Heart left ventricle (tissue), 16 donors: ENCODE measurements around the gene RHO. TPM values are rescaled to one million over a fixed set of nuclear protein-coding genes. Genes with fewer than 3 reads are reported as not detected.

Experiments used
- ATAC-seq, 4 donors: fragments of 200-7000 bp; cut with Tn5 transposase; one replicate each; pipeline ENCODE4 v1.9.1; 2020 to 2022; ENCODE audit warnings: moderate library complexity in 4 of 4, mild to moderate bottlenecking in 3 of 4, moderate number of reproducible peaks in 1 of 4
- DNase-seq, 5 donors: peaks; one replicate each; pipeline ENCODE4 v3.0.0-alpha.2; 2020
- H3K27ac ChIP-seq, 12 donors: fragments of 200-600 bp; sonication (generic) in 4 of 12; one replicate each; pipeline versions ENCODE4 v1.5.0 to v1.8.0; 2016 to 2022; ENCODE audit warnings: mild to moderate bottlenecking in 2 of 12
- H3K27me3 ChIP-seq, 9 donors: fragments of 200-600 bp; sonication (generic) in 2 of 9; one replicate each; pipeline versions ENCODE4 v1.5.1 to v1.8.0; 2016 to 2022; ENCODE audit warnings: mild to moderate bottlenecking in 3 of 9
- H3K36me3 ChIP-seq, 9 donors: fragments of 200-600 bp; sonication (generic) in 2 of 9; one replicate each; pipeline versions ENCODE4 v1.5.0 to v1.8.0; 2018 to 2022; ENCODE audit warnings: mild to moderate bottlenecking in 2 of 9
- H3K4me1 ChIP-seq, 12 donors: fragments of 200-600 bp; sonication (generic) in 4 of 12; one replicate each; pipeline versions ENCODE4 v1.5.0 to v1.8.0; 2016 to 2022; ENCODE audit warnings: mild to moderate bottlenecking in 3 of 12
- H3K4me3 ChIP-seq, 12 donors: fragments of 200-600 bp; sonication (generic) in 4 of 12; one replicate each; pipeline versions ENCODE4 v1.5.0 to v1.8.0; 2017 to 2022; ENCODE audit warnings: mild to moderate bottlenecking in 9 of 12, moderate library complexity in 4 of 12
- H3K9me3 ChIP-seq, 12 donors: fragments of 200-600 bp; sonication (generic) in 4 of 12; one replicate each; pipeline versions ENCODE4 v1.5.0 to v1.8.0; 2016 to 2022; ENCODE audit warnings: mild to moderate bottlenecking in 1 of 12
- POLR2A ChIP-seq, 2 donors: fragments of 450-650 bp; IDR thresholded peaks; one replicate each; pipeline ENCODE4 v1.6.1; 2017; ENCODE audit warnings: antibody characterized with exemption in 2 of 2, mild to moderate bottlenecking in 2 of 2, moderate library complexity in 2 of 2
- WGBS, 4 donors: extraction: QIAGEN DNeasy Blood & Tissue Kit in 2 of 4; methylation state at CpG; one replicate each; pipeline versions ENCODE4 v1.1.5 to v1.1.7; 2013 to 2018; 5-methylcytosine and 5-hydroxymethylcytosine counted together
- intact Hi-C, 10 donors: fragments of 100-400 bp; cut with DNase I; formaldehyde crosslinking; loops; one replicate each; pipeline versions ENCODE4 v1.11.1 to v1.14.2; 2022
- polyA plus RNA-seq, 2 donors: library from polyadenylated mRNA; stranded (reverse); fragments of 200-250 nt; gene quantifications; one replicate each; pipeline ENCODE4 v1.2.3, GENCODE V29; 2013
- total RNA-seq, 9 donors: library from RNA; depleted of rRNA in 2 of 9; stranded (reverse); fragments of >200 nt in 2 of 9; fragmentation: NEBNext Ultra II Directional in 3 of 9; extraction: Animal tissue kit (Norgen Biotek cat#: 25700) in 3 of 9; gene quantifications; one replicate each; pipeline versions ENCODE4 v1.1.0 to v1.2.4, GENCODE V29; 2016 to 2023
- TF ChIP-seq, protein P1 (sequence below), 12 donors: fragments of 200-600 bp; sonication (generic) in 4 of 12; IDR thresholded peaks; one replicate each; pipeline versions ENCODE4 v1.5.0 to v1.8.0; 2018 to 2022; ENCODE audit warnings: antibody characterized with exemption in 12 of 12, mild to moderate bottlenecking in 5 of 12
- donor health status: ischemic (EF 13 %, LVEDD 7.1; RV severe dilation, severe dysfunction).
- donor health status: healthy with polysubstance abuse.
- donor health status: DM: no; HTN: yes; CAD: no.
- donor health status: DM: no; HTN: no; CAD: no.
- donor health status: ischemic (EF 25% LVEDD 6.9; RV normal size, moderate dysfunction).
- donor health status: ischemic (EF 25% LVEDD 5.7; RV mildly dilated, moderate dysfunction).
- donor health status: healthy.
- donor health status: DM: yes; HTN: yes; CAD: no.
- donor health status: ischemic (EF 35%, LVEDD 5.7; RV mildly dilated, moderate dysfunction).
- donor health status: nonischemic (EF 11% LVEDD 7.7; RV severe dilation, severe dysfunction).
- donor health status: DM: yes; HTN: yes; CAD: no.
- donor health status: PGD.
- donor health status: ischemic (EF 29% LVEDD 5.4; RV normal size, mild dysfunction).
- donor health status: nonischemic (EF 23%, LVEDD 6.1; RV moderate dilation, normal function).

The RHO gene
- total and polyA plus RNA-seq, 11 donors = 0.08 TPM; not detected in 10

DNA sequence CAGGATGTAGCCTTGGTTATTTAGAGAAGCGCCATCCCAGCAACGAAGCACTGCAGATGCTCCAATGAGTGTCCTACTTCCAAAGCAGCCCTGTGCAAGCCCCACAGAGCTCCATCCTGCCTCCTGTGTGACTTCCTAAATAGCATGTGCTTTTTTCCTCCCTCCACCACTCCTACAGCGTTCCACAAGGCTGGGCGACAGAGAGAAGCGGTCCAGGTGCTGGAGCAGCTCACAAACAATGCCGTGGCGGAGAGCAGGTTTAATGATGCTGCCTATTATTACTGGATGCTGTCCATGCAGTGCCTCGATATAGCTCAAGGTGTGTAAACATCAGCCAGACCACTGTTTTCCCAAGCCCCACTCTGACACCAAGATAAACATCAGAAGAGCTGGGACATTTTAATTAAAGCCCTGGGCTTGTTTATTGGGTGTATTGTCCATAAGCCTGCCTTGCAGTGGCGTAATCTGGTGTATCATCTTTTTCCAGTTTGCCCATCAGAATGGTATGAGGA lies 22.2 kb upstream of the RHO start:
- Histone ChIP-seq H3K4me1 (peaks cover 4 to 76% (median 39%) of the 10 kb centered on the region in 12 donors), H3K27ac (no peak overlapping the region), H3K4me3 (no peak overlapping the region), H3K27me3 (no peaks in the 10 kb centered on the region), H3K9me3 (no peaks in the 10 kb centered on the region), H3K36me3 (peaks cover 0 to 45% (median 10%) of the 10 kb centered on the region in 9 donors)
- intact Hi-C loops = loop anchor here in 6 of 10 donors (5.0 to 10.0 kb wide), 3 partner anchors 46 to 119 kb away; no protein-coding TSS in a partner anchor
- WGBS, 4 donors = 65 to 79% (median 73%) methylated on average over 9 of the region's 9 CpGs
- ATAC-seq (no peak), DNase-seq (peak in 1 of 5 donors; percentile 25)
- TF ChIP-seq, protein P1, sequence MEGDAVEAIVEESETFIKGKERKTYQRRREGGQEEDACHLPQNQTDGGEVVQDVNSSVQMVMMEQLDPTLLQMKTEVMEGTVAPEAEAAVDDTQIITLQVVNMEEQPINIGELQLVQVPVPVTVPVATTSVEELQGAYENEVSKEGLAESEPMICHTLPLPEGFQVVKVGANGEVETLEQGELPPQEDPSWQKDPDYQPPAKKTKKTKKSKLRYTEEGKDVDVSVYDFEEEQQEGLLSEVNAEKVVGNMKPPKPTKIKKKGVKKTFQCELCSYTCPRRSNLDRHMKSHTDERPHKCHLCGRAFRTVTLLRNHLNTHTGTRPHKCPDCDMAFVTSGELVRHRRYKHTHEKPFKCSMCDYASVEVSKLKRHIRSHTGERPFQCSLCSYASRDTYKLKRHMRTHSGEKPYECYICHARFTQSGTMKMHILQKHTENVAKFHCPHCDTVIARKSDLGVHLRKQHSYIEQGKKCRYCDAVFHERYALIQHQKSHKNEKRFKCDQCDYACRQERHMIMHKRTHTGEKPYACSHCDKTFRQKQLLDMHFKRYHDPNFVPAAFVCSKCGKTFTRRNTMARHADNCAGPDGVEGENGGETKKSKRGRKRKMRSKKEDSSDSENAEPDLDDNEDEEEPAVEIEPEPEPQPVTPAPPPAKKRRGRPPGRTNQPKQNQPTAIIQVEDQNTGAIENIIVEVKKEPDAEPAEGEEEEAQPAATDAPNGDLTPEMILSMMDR (IDR thresholded peaks at IDR 0.05) = no peak
- TF ChIP-seq POLR2A (IDR thresholded peaks at IDR 0.05) = no peak

DNA sequence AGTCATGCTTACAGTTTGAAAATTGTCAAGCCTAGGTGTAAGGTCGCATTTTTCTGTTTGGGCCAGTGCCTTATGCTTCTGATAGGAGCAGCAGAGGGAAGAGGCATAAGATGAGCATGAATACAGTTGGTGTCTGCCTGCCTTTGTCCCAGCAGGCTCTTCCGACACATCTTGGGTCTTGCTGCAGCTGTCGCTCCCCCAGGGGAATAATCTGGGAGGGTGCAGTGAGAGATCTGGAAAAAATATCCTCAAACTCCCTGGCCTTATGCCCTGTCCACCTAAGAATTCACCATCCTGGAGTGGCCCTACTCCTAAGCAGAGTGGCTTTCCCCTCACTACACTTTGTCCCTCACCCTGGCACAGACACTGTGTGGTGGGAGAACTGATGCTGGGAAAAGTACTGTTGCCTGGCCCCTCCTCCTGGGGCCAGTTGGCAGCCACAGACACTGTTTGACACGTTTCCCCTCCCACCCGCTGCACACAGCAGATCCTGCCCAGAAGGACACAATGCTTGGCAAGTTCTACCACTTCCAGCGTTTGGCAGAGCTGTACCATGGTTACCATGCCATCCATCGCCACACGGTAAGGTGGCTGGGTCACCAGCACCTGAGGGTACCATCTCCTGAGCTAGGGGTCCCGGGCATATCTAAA lies 21.1 kb upstream of the RHO start:
- intact Hi-C loops = loop anchor here in 6 of 10 donors (5.0 to 10.0 kb wide), 3 partner anchors 45 to 117 kb away; no protein-coding TSS in a partner anchor
- ATAC-seq (peak; percentile 76 to 82 (median 78)), DNase-seq (peak; percentile 50 to 72 (median 62))
- no peak overlapping the region for H3K4me3 ChIP-seq
- no peaks in the 10 kb centered on the region for H3K9me3 ChIP-seq
- 31 to 50% (median 42%) methylated on average over 7 to 9 of the region's 9 CpGs for WGBS, 4 donors
- peaks cover 0 to 54% (median 11%) of the 10 kb centered on the region in 9 donors for H3K36me3 ChIP-seq
- no peaks in the 10 kb centered on the region for H3K27me3 ChIP-seq
- H3K4me1 ChIP-seq = peaks cover 0 to 69% (median 31%) of the 10 kb centered on the region in 12 donors
- TF ChIP-seq POLR2A (IDR thresholded peaks at IDR 0.05) = no peak
- peak overlapping the region in 6 of 12 donors; percentile 11 to 34 (median 15) for H3K27ac ChIP-seq

DNA sequence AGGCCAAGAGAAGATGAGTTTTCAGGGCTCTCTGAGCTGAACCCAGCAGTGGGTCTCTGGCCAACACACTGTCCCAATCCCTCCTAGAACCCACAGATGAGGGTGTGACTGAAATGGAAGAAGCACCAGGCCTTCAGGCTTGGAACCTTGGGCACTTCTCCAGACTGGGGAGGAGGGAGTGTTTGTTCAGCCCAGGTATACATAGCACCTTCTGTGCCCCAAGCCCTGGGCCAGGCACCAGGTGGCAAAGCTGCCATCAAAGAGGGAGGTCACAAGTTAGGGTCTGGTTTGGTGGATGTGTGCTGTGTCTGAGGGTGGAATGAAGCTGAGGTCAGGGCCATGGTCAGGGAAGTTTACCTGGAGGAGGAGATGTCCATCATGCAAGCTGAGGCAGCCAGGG lies 15.8 kb upstream of the RHO start:
- Histone ChIP-seq H3K27me3 (no peaks in the 10 kb centered on the region), H3K9me3 (no peaks in the 10 kb centered on the region), H3K36me3 (peaks cover 0 to 36% (median 13%) of the 10 kb centered on the region in 9 donors), H3K27ac (no peak overlapping the region), H3K4me1 (peaks cover 0 to 17% (median 5%) of the 10 kb centered on the region in 12 donors), H3K4me3 (no peak overlapping the region)
- DNase-seq = no peak
- TF ChIP-seq, protein P1 (IDR thresholded peaks at IDR 0.05) = no peak
- no peak for TF ChIP-seq POLR2A (IDR thresholded peaks at IDR 0.05)
- ATAC-seq = no peak
- intact Hi-C loops = no loop called here

DNA sequence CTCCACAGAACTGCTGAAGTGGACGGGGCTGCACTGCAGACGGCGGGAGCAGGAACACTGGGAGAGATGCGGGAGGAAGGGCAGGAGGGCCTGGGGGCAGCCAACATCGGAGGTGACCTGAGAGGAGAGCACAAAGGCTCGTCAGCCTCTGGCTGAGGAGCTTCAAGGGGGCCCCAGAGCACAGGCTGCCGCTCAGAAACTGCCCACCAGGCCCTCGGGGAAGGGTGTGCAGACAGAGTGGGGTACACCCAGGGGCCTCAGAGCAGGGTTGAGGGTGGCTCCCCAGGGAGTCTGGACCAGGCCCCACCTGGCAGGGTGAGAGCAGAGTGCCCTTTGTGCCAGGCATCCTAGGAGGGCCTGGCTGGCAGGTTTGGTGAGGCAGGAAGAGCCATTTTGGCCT lies 14.7 kb upstream of the RHO start:
- DNase-seq = no peak
- WGBS, 4 donors = 88 to 95% (median 91%) methylated on average over 8 of the region's 8 CpGs
- Histone ChIP-seq H3K4me3 (no peak overlapping the region), H3K27ac (no peak overlapping the region), H3K9me3 (no peaks in the 10 kb centered on the region), H3K27me3 (no peaks in the 10 kb centered on the region), H3K36me3 (peaks cover 0 to 46% (median 13%) of the 10 kb centered on the region in 9 donors), H3K4me1 (peaks cover 0 to 11% (median 2%) of the 10 kb centered on the region in 12 donors)
- TF ChIP-seq, protein P1 (IDR thresholded peaks at IDR 0.05) = no peak
- no peak for TF ChIP-seq POLR2A (IDR thresholded peaks at IDR 0.05)
- intact Hi-C loops = no loop called here
- ATAC-seq = peak in 1 of 4 donors; percentile 19
